EH (cell line): Measurements from ENCODE around the gene APOL6.
"Not testable (repeated sequence)": the region's sequence is repeated elsewhere in the genome, so short reads cannot be mapped to it uniquely, and the experiment has no call there.

Source experiments
- DNase-seq: peaks from one replicate; pipeline ENCODE4 v3.0.0-alpha.2; 2015; ENCODE audit warnings: low read depth

APOL6 gene

GRCh38 chr22:35677460-35678187 is 29.4 kb downstream of the APOL6 start:
- DNase-seq: no peak

DNA sequence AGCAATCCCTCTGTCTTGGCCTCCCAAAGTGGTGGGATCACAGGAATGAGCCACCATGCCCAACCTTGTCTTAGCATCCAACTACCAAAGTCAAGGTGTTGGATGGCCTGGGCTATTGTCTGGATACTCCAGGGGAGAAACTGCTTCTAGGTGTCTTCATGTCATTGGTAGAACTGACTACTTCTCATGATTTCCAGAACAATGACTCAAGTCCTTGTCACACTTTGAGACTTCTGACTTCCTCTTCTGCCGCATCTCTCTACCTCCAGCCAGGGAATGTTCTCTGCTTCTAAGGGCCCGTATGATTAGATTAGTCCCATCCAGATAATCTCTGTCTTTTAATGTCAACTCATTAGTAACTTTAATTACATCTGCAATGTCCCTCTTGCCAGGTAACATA is 30.6 kb downstream of the APOL6 start:
- no peak for DNase-seq

- not testable (repeated sequence) for DNase-seq
Measured at GRCh38 chr22:35679492-35679891, 31.2 kb downstream of the APOL6 start.

DNA sequence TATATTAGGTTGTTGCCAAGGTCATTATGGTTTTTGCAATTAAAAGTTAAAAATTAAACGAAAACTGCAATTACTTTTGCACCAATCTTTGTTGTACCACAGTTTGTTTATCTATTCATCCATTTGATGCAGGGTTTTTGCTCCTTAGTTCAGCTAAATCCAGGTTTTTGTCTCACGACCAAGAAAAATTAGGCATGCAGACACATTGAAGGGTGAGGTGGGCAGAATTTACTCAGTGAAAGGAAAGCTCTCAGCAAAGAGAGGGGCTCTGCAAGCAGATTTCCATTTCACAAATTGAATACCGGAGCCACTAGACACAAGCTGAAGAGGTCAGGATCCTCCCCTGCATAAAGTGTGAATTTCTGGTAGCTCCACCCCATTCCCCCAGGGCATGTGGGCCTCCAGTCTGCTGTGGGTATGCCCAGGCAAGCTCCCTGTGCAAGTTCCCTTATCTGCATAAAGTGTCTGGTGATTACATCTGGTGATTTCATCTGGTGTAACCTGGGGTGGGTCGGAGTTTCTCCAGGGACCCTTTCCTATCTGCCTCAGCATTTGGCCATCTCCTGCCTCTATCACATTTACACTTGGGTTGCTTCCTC is 33.3 kb downstream of the APOL6 start:
- no peak for DNase-seq

GRCh38 chr22:35683560-35683959 is 35.3 kb downstream of the APOL6 start:
- no peak for DNase-seq

DNA sequence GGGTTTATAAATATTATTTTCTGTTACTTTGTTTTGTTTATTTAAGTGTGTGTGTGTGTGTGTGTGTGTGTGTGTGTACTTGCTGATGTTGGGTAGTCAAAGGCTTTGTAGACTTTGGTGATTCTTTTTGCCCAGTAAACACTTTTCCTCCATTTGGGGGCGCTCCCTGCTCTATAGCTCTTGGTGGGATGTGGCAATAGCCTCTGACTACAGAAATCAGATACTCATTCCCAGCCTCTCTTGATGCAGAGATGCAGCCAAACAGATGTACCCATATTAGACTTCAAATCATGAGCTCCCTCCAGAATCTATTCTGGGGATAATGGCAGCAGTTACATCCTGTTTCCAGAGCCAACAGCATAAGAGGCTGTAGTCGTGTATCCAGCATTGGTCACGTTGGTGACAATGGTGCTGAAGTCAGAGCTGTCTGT is 36.0 kb downstream of the APOL6 start:
- DNase-seq: peak; percentile 46

- DNase-seq: no peak
Measured at GRCh38 chr22:35684732-35685131, 36.5 kb downstream of the APOL6 start.

DNA sequence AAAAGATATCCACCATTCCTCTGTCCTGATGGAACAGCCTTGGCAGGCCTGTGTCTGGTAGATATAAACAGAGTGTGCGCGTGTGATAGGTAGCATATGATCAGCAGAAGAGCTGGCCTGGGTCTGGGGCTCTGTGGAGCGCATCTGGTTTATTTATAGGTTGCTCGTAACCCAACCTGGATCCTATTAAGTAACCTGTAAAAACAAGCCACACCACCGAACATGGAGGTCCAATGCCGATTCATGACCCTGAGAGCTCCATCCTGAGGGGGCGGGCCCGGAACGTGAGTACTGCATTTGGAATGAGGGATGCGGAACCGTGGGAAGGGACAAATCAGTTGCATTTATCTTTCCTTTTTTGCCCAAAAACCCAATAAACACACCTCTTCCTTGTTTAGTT is 37.5 kb downstream of the APOL6 start:
- peak; percentile 67 for DNase-seq

GRCh38 chr22:35686298-35686697 is 38.1 kb downstream of the APOL6 start:
- no peak for DNase-seq

DNA sequence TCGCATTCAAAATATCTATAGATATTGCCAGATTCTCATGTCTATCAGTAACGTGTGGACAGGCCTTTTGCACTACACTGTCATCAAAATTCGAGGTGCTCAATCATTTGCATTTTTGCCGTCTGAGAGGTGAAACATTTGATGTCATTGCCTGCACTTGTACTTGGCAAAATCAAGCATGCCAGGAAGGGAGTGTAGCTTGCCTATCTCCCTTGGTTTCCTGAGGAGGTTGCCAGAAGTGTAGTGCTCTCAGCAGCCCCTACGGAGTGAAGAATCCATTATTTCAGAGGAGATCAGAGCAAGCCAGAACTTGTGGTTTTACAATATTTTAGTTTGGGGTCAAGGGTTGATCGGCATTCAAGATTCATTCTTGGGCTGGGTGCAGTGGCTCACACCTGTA is 39.2 kb downstream of the APOL6 start:
- DNase-seq: no peak

GRCh38 chr22:35688913-35689675 is 40.8 kb downstream of the APOL6 start:
- peak; percentile 15 for DNase-seq

DNA sequence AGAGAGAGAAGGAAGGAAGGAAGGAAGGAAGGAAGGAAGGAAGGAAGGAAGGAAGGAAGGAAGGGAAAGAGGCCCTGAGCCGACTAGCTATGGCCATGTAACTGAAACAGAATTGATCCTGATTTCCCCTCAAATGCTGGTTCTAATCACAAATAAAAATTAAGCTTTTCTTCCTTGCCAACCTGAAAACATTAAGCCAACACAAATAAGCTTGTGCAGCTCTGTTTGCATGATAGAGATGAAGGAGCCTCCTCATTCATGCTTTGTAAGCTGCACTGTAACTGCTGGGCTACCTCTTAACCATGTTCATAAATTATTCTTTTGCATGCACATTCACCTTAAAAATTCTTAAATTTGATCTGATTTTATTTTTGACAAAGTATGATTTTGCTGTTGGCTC is 41.8 kb downstream of the APOL6 start:
- DNase-seq: no peak

GRCh38 chr22:35695202-35695601 is 47.0 kb downstream of the APOL6 start:
- DNase-seq: no peak

DNA sequence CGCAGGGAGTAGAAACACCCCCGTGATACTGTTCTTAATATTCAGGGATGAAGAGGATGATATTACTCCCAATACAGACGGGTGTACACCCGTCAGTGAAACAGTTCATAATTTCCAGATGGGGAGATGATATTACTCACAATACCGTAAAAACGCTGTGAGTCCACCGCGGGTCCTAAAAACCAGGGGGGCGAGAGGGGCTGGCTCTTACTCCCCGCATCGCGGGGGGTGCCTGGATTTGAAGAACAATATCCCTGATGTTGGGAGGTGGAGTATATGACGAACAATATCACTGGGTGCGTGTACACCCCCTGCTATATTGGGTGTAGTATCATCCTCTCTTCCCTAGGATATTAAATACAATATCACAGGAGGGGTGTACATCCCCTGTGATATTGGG is 48.9 kb downstream of the APOL6 start:
- DNase-seq: no peak

- DNase-seq: not testable (repeated sequence)
Measured at GRCh38 chr22:35699852-35700251, 51.6 kb downstream of the APOL6 start.

DNA sequence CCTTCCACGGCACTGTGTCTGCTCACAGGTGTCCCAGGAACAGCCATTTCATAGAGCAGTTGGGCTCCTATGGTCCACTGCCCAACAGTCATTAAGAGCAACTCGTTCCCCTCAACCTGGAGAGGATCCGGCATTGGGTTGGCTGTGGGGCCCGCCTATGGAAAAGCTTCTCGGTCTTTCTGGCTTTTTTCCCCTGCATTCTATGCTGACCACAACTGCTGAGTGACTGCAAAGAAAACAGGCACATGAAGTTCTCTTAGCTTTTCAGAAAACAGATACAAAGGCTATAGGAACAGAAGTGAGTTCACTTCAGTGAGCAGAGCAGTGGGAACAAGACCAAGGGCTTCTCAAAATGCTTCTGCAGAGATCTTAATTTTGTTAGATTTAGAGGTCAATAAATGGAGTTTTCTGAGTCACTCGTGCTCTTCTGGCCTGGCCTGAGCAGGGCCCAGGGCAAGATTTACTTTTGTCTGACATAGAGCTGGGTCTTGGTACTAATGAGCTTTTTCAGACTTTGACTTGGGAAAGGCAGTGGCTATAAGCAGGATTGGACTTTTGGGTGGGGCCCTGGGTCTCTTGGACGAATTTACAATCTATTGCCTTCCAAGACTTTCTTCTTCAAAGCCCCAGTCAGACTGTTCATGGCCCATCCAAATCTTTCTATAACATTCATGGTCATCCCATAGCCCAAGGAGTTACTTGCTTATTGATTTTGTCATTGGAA is 55.8 kb downstream of the APOL6 start:
- DNase-seq: peak; percentile 31

DNA sequence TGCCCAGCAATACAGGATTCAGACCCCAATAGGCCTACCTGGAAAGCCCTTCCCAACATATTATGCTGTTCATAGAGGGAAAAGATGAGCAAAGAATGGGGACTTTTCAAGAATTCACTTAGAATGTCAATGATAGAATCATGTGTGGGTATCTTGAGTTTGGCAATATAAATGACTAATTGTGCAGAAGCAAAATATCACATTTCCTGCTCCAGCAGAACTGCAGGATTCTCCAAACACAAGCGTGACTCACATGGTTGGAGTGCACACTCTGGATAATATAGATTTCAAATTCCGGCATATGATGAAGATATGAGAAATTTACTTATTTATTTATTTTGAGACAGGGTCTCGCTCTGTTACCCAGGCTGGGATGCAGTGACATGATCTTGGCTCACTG is 56.9 kb downstream of the APOL6 start:
- DNase-seq: peak; percentile 90

DNA sequence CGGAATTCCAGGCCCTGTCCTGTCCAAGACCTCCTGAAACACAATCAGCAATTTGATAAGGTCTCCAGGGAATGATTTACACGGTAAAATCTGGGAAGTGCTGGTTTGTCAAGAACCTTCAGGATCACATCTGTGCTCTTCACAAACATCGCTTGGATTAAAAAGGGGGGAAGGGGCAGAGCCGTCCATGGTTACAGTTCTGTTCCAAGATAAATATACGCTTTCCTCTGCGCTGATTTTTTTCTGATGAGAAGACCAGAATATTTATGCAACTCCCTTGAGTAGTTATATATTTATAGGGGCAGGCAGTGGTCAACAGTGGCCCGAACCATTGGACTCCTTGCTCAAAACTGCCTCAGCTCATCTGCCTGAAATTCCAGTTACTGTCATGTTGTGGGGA is 60.2 kb downstream of the APOL6 start:
- DNase-seq: no peak

DNA sequence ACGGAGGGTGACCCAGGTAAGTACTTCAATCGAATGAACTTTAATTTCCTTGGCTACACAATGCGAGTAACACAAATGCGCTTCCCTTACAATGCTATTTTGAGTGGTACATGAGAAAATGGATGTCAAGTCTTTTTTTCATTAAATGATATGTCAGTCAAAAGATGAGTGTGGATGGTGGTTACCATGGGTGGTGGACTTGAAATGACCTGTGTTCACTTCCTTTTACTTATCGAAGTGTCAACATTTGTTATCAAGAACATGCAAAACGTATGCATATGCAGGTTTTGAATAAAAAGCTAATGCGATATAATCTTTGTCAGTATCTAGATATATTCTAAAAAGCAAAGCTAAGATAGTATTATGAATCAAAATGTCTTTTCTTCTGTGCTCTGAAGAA is 60.7 kb downstream of the APOL6 start:
- DNase-seq: no peak

DNA sequence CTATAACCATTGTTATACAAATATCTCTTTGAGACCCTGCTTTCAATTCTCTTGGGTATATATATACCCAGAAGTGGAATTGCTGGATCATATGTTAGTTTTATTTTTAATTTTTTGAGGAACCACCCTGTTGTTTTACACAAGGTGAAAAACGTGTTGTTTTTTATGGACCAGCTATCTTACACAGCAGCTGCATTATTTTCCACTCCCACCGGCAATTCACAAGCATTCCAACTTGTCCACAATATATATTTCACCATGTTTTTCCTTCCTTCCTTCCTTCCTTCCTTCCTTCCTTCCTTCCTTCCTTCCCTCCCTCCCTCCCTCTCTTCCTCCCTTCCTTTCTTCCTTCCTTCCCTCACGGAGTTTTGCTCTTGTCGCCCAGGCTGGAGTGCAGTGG is 63.1 kb downstream of the APOL6 start:
- no peak for DNase-seq

DNA sequence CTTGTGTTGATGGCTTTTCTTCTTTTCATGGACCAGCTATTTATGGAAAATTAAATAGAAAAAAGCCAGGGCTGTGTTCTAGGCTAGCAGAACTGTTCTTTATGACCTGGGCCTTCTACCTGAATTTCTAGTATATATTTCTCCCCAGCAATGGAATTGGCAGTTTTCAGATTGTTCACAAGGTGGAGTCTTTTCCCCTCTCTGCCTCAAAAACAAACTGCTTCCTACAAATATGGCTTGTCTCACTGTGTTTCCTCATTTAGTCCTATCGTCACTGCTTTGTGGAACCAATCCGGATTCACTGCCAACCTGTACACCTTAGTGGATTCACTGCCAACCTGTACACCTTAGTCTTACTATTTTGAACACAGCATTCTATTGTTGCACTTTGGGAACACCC is 64.4 kb downstream of the APOL6 start:
- no peak for DNase-seq

GRCh38 chr22:35717572-35717971 is 69.3 kb downstream of the APOL6 start, which contains the start of gene APOL5:
Gene APOL5 (plus strand): TSS chr22:35717872. CDS start chr22:35717872, 0 bp downstream.
- DNase-seq: no peak
